Sciatic nerve (tissue), 2 donors: ENCODE data around the gene FRMD7. TPM values are rescaled to one million over a fixed set of nuclear protein-coding genes. Genes with fewer than 3 reads are reported as not detected.

ENCODE experiments used
- ATAC-seq: fragments of 200-7000 bp; cut with Tn5 transposase; one replicate; pipeline ENCODE4 v1.9.1; 2020; ENCODE audit warnings: mild to moderate bottlenecking, moderate library complexity
- DNase-seq: peaks from one replicate; pipeline ENCODE4 v3.0.0-alpha.2; 2020; ENCODE audit warnings: low spot score
- intact Hi-C: fragments of 100-400 bp; cut with DNase I; formaldehyde crosslinking; loops from one replicate; pipeline ENCODE4 v1.14.2; 2022
- total RNA-seq: library from RNA; stranded (reverse); fragmentation: NEBNext Ultra II Directional; extraction: Animal tissue kit (Norgen Biotek cat#: 25700); gene quantifications from one replicate; pipeline ENCODE4 v1.2.1, GENCODE V29; 2021
- donor health status: DM: no; HTN: no; CAD: no.
- donor health status: DM: no; HTN: no; CAD: no.

Gene FRMD7
- total RNA-seq, 1 donor from 2014 or later, result not detected

DNA sequence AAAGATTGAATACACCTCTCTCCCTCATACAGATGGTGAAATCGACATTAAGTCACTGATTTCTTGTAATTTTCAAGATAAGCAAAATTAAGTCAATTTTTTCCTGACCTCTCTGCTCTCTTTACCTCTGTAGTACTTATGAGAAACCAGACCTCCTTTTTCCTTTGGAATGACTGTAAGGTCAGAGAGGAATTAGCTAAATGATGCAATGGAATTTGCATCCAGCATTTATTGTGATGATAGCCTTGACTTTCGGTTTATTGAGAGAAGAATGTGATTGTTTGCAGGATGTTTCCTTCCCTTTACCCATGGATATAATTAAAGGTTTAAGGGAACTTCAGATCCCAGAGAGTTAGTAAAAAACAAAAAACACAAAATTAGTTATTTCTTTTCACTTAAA, 82.4 kb downstream of the FRMD7 start:
- intact Hi-C loops, result no loop called here

DNA sequence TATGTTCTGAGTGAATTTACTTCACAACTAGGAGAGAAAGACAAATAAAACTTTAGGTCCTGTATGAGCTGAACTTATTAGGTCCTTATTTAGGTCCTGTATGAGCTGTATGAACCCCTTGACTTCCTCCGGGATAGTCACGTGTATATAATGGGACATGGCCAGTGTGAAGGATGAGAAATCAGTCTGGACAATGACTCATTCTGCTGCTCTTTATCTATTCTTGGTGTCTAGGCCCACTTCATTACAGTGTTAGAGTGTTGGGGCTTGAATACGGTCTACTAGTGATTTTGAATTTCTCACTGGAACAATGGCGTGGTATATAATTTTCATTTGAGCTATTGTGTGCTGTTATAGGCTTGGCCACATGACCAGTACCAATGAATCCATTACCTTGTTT, 82.9 kb downstream of the FRMD7 start:
- DNase-seq (no peak), ATAC-seq (no peak)
- intact Hi-C loops, result no loop called here

More for the DNA sequence above, 82.4 kb downstream of the FRMD7 start:
- DNase-seq (no peak), ATAC-seq (no peak)

DNA sequence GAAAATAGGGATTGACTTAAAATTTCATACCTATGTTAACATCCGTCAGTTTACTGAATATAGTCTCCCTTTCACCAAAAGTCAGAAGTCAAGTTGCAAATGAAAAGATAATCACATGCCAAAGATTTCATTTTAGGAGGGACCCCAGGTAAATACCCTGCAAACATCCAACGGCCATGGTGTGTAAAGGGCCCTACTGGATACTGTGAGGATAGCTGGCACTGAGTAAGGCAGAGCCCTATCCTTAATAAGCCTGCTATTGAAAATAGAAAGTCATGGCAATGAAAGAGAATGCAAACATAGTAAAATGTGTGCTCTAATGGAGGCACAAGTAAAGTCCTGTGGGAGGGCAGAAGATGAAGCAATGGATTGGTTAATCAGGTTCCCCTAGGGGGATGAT, 83.8 kb downstream of the FRMD7 start:
- intact Hi-C loops, result no loop called here
- DNase-seq, result no peak
- ATAC-seq, result no peak

DNA sequence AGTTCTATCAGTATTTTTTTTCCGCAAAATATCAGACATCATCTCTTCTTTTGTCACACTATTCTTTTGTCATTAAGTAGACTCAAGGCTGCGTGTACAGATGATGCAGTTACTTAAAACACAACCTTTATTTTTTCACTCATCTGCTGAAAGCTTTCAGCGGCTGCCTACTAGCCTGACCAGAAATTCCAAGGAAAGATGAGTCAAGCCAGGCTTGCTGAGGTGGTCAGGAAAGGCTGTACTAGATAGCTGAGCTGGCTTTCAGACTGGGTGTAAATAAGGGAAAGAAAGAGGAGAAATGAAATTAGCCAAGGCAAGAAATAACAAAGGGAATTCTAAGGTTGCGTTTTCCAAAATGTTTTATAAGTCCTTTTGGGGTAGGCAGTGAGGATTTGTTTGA, 86.8 kb downstream of the FRMD7 start:
- DNase-seq, result no peak
- intact Hi-C loops, result no loop called here
- ATAC-seq, result no peak

DNA sequence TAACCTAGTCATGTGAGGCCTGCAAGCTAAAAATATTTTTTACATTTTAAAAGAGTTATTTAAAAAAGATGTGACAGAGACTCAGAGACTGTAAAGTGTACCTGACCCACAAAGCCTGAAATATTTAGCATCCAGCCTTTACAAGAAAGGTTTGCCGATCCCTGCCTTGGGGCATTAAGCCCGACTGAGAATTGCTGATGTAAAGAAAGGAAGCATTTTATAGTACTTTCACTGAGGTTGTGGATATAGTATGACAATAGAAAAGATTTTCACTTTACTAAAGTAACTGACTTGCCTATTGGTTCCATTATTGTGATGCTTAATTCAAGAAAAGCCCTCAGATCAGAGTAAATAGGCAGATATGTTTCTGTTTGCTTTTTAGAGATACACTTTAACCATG, 87.8 kb downstream of the FRMD7 start:
- intact Hi-C loops, result no loop called here
- ATAC-seq (no peak), DNase-seq (no peak)

DNA sequence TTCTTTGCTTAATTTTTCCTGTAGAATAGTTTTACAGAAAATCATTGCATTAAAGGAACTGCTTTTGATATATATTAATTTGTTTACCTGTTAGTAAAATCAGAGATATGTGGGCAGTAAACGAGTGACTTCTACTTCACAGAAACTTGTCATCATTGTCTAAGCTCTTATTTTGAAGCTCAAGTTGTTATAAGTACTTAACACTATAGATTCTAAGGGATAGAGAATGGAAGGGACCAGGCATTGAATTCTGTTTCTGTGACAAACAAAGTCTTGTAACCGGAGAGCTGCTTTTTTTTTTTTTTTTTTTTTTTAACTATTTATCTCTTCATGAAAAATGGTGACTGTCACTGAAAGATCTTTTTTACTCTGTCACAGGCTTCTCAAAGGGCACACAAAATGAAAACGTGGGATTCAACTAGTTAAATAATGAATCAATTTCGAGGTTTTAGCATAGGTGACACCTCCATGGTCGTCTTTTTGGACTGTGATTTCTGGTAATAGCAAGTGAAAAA, 90.3 kb downstream of the FRMD7 start:
- intact Hi-C loops, result no loop called here
- ATAC-seq (no peak), DNase-seq (no peak)

DNA sequence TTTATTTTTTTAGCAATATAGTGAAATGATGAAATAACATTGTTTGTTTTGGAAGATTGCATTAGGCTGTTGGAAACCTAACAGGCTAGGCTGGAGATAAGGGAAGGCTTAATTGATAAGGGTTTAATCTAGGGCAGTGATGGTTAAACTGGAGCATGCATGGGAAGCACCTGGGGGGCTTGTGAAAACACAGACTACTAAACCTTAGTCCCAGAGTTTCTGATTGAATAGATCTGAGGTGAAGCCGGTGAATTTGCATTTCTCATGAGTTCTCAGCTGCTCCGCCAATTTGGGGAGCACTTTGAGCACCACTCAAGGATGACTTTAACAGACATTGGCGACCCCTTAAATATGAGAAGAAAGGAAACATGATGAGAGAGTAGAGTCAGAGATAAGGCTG, 93.2 kb downstream of the FRMD7 start:
- DNase-seq (no peak), ATAC-seq (no peak)
- intact Hi-C loops, result no loop called here

DNA sequence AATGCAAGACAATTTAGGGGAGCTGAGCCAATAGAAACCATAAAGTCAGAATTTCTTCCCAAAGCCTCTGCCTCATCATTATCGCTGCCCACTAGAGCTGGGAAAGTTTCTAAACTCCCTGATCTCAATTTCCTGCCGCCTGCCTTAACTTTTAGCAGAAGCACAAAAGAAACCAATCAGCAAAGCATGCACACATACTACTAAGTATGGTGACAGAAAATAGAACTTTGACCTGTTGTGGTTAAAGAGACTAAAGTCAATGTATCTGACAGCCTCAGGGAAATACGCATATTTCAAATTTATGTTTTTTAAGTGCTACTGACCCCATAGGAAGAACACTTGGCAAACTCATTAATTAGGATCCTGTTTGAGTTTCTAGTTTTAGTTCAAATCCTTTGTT, 94.7 kb downstream of the FRMD7 start:
- no peak for ATAC-seq
- intact Hi-C loops, result no loop called here
- no peak for DNase-seq

DNA sequence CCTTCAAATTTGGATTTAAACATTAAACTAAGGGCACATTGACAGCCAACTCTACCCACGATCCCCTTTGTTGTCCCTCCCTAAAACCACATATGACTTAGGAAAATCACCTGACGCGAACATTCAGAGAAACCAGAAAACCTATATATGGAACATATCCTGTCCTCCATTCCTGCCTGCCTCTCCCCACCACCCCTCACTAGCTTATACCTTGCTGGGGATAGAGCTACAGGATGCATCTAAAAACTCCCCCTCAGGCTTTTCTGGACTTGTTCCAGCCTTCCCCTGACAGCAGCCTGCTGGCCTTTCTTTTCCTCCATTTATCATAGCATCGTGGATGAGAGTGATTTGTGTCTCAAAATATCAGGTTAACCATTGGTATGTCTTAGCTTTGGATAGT, 96.0 kb downstream of the FRMD7 start:
- ATAC-seq (no peak), DNase-seq (no peak)
- intact Hi-C loops, result no loop called here

DNA sequence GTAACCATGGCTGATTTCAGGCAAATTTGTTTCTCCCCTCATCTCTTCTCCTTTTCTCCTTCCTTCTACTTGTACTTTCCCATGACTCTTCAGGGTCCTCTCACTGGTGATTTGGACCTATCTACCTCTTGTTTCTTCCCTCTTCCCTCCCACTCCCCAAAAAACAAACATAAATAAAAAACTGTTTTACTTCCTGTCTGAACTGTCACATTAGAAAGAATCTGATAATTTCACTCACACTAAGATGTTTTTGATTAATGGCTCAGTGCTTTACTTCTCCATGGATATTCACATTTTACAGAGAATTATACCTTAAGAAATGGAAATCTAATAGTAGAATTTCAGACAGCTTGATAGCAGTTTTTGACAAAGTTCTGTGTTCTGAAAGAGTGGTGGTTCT, 97.6 kb downstream of the FRMD7 start:
- intact Hi-C loops, result no loop called here
- ATAC-seq (no peak), DNase-seq (no peak)

Other genes starting within 250 kb of the FRMD7 start
- 1.7 TPM for gene STK26, start 104.7 kb downstream of the FRMD7 start, total RNA-seq
- gene RAP2C, start 91.4 kb upstream of the FRMD7 start, total RNA-seq, result 23.2 TPM